ENCODE data around the gene PAQR8.

The PAQR8 gene, protein sequence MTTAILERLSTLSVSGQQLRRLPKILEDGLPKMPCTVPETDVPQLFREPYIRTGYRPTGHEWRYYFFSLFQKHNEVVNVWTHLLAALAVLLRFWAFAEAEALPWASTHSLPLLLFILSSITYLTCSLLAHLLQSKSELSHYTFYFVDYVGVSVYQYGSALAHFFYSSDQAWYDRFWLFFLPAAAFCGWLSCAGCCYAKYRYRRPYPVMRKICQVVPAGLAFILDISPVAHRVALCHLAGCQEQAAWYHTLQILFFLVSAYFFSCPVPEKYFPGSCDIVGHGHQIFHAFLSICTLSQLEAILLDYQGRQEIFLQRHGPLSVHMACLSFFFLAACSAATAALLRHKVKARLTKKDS

DNA sequence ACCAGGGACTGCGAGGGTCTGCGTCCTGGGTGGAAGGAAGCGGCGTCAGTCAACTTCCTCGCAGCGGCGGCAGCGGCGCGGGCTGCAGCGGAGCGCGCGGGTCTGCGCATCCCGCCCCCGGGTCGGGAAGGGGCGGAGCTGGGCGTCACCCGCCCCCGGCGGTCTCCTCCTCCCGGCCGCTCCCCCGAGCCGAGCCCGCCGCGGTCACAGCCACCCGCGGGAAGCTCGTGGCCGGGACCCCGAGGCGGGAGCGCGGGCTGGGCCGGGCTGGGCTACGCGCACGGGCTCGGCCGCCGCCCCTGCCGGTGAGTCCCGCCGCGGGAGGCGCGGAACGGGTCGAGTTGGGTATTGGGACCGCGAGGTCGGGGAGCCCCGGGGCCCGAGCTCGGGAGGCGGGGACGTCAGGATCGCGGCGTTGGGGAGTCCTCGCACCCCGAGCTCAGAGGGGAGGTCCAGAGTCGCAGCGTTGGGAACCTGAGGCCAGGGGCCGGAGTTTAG lies at the start of gene PAQR8:
Gene PAQR8 (plus strand): TSS at position 207 of the 498 bp plus-strand sequence. CDS start 41,063 bp downstream, outside the sequence.
- TF ChIP-seq, protein P1, sequence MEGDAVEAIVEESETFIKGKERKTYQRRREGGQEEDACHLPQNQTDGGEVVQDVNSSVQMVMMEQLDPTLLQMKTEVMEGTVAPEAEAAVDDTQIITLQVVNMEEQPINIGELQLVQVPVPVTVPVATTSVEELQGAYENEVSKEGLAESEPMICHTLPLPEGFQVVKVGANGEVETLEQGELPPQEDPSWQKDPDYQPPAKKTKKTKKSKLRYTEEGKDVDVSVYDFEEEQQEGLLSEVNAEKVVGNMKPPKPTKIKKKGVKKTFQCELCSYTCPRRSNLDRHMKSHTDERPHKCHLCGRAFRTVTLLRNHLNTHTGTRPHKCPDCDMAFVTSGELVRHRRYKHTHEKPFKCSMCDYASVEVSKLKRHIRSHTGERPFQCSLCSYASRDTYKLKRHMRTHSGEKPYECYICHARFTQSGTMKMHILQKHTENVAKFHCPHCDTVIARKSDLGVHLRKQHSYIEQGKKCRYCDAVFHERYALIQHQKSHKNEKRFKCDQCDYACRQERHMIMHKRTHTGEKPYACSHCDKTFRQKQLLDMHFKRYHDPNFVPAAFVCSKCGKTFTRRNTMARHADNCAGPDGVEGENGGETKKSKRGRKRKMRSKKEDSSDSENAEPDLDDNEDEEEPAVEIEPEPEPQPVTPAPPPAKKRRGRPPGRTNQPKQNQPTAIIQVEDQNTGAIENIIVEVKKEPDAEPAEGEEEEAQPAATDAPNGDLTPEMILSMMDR (IDR thresholded peaks at IDR 0.05) = no peak
- H3K4me1 ChIP-seq = no peaks in the 10 kb centered on the region
- peak within 1 kb of the TSS; percentile 63 for H3K9ac ChIP-seq

DNA sequence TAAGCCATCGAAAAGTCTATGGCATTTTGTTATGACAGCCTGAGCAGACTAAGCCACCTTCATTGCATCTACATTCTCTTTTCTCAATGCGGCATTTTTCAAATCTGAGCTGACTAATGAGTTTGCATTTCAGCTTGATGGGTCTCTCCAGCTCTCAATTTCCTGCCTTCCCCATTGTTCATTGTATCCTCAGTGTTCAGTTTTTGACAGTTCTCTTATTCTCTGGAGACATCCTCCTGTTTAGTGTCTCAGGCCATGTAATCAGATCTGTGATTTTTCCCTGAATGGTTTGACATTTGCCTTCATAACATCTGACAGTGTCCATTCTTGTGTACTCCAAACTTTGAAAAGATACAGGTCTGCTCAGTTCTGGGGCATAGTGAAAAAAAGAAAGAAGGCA lies 49.5 kb upstream of the PAQR8 start:
- H3K27me3 ChIP-seq (ENCODE audit: control insufficient read depth, insufficient read depth, low read length) = no peaks in the 10 kb centered on the region
- no peaks in the 10 kb centered on the region for H3K79me2 ChIP-seq
- H3K9ac ChIP-seq = no peak overlapping the region
- H3K27ac ChIP-seq = no peak overlapping the region
- H3K9me3 ChIP-seq (ENCODE audit: control insufficient read depth, low read length) = no peaks in the 10 kb centered on the region
- H3K36me3 ChIP-seq (ENCODE audit: control insufficient read depth, insufficient read depth, low read length) = no peaks in the 10 kb centered on the region
- TF ChIP-seq, protein P1 (IDR thresholded peaks at IDR 0.05) = no peak
- H3K4me2 ChIP-seq (ENCODE audit: low read length) = no peak overlapping the region
- no peak overlapping the region for H3K4me3 ChIP-seq (ENCODE audit: low read depth, low read length)
- no peaks in the 10 kb centered on the region for H3K4me1 ChIP-seq
- H2AFZ ChIP-seq = no peak overlapping the region

More for the DNA sequence above, at the start of gene PAQR8:
- Histone ChIP-seq H3K36me3 (ENCODE audit: control insufficient read depth, insufficient read depth, low read length) (no peaks in the 10 kb centered on the region), H3K4me3 (ENCODE audit: low read depth, low read length) (peak within 1 kb of the TSS; percentile 72), H2AFZ (peak within 1 kb of the TSS; percentile 99), H3K27me3 (ENCODE audit: control insufficient read depth, insufficient read depth, low read length) (no peaks in the 10 kb centered on the region), H3K4me2 (ENCODE audit: low read length) (peak within 1 kb of the TSS; percentile 98), H3K27ac (peak within 1 kb of the TSS; percentile 43), H3K9me3 (ENCODE audit: control insufficient read depth, low read length) (no peaks in the 10 kb centered on the region), H3K79me2 (no peaks in the 10 kb centered on the region)

DNA sequence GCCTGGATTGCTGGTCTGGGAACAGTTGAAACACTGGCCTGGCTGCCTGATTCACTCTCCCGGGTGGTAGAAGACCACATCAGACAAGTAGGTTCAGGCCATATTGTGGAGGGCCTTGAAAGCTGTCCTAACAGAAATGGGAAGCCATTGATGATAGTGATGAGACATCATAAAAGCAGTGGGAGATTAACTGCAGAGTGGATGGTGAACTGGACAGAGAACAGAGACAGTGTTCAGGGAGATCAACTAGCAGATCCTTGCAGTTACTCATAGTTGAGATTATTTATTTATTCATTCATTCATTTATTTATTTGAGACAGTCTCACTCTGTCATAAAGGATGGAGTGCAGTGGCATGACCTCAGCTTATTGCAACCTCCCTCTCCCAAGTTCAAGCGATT lies 47.2 kb upstream of the PAQR8 start:
- Histone ChIP-seq H3K27ac (no peak overlapping the region), H2AFZ (no peak overlapping the region), H3K36me3 (ENCODE audit: control insufficient read depth, insufficient read depth, low read length) (no peaks in the 10 kb centered on the region), H3K4me1 (no peaks in the 10 kb centered on the region), H3K9ac (no peak overlapping the region), H3K4me3 (ENCODE audit: low read depth, low read length) (no peak overlapping the region), H3K79me2 (no peaks in the 10 kb centered on the region), H3K27me3 (ENCODE audit: control insufficient read depth, insufficient read depth, low read length) (no peaks in the 10 kb centered on the region), H3K4me2 (ENCODE audit: low read length) (no peak overlapping the region), H3K9me3 (ENCODE audit: control insufficient read depth, low read length) (no peaks in the 10 kb centered on the region)
- TF ChIP-seq, protein P1 (IDR thresholded peaks at IDR 0.05) = no peak

DNA sequence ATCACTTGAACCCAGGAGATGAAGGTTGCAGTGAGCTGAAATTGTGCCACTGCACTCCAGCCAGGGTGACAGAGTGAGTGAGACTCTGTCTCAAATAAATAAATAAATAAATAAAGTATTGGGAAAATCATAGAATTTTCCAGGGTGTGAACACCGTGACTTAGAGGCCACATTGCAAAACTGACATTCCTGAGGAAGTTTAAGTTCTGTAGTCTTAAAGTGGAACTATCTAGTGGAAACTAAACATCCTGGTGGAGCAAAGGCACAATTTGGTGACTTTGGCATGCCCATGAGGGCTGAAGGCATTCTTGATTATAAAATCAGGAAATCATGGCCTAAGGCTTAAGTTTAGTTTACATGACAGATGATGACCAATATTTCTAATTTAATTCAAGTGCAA lies 44.7 kb upstream of the PAQR8 start:
- TF ChIP-seq, protein P1 (IDR thresholded peaks at IDR 0.05) = no peak
- no peaks in the 10 kb centered on the region for H3K27me3 ChIP-seq (ENCODE audit: control insufficient read depth, insufficient read depth, low read length)
- no peak overlapping the region for H3K9ac ChIP-seq
- H3K4me1 ChIP-seq = no peaks in the 10 kb centered on the region
- no peaks in the 10 kb centered on the region for H3K36me3 ChIP-seq (ENCODE audit: control insufficient read depth, insufficient read depth, low read length)
- H3K9me3 ChIP-seq (ENCODE audit: control insufficient read depth, low read length) = no peaks in the 10 kb centered on the region
- H3K79me2 ChIP-seq = no peaks in the 10 kb centered on the region
- no peak overlapping the region for H3K27ac ChIP-seq
- no peak overlapping the region for H2AFZ ChIP-seq
- H3K4me2 ChIP-seq (ENCODE audit: low read length) = no peak overlapping the region
- H3K4me3 ChIP-seq (ENCODE audit: low read depth, low read length) = no peak overlapping the region

Data from parathyroid adenoma (tissue), 2 donors.